GDM1 (cell line): Measurements from ENCODE around the gene C2CD4A.

ENCODE experiments used
- DNase-seq: peaks from one replicate; lab custom pipeline; 2025; lab: John Stamatoyannopoulos, UW

The C2CD4A gene

DNA sequence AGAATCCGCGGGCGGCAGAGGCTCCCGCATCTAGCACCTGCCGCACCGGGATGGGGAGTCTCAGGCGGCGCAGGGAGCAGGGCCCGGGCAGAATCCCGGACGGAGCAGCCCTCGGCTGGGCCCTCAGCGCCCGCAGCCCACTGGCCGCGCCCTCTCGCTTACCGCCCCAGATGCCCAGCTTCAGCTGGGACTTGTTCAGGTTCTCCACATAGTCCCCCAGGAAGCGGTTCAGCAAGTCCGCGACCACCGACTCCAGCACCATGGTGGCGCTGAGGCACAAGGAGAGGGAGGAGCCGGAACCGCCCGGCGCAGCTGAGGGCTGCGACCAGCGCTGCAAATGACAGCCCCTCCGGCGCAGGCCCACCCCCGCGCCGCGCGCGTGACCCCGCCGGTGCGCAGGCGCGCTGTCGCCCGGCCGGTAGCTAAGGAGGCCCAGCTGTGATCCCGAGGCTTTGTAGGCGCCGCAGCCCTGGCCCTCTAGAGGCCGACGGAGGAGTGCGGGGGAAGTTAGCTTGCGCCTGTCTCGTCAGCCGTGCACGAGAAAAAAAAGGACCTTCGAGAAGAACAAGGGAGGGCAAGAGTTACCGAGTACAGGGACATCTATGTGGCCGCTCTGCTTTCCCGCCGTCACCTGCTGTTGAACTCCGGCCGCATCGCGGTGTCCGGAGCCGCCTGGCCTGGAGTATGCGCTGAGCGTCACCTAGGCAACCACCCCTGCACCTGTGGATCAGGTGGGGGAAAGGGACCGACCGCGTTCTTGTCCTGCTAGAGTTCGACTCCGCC is 6.5 kb upstream of the C2CD4A start, which contains the start of gene VPS13C:
Gene VPS13C (minus strand): TSS at position 335 of the 783 bp plus-strand sequence. CDS start 73 bp downstream, at position 262.
- DNase-seq: peak; percentile 96

DNA sequence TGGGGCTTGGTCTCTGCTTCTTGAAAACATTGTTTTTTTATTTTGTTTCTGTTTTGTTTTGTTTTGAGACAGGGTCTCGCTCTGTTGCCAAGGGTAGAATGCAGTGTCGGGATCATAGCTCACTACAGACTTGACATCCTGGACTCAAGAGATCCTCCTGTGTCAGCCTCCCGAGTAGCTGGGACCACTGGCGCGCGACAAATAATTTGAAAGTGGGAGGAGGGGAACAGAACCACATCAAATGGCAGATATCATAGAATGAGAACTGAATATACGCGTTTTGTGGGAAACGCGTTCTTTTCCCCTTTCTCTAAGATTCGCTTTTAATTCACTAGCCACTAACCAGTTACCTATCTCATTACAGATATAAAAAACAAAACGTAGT is 5.9 kb upstream of the C2CD4A start:
- DNase-seq: no peak

DNA sequence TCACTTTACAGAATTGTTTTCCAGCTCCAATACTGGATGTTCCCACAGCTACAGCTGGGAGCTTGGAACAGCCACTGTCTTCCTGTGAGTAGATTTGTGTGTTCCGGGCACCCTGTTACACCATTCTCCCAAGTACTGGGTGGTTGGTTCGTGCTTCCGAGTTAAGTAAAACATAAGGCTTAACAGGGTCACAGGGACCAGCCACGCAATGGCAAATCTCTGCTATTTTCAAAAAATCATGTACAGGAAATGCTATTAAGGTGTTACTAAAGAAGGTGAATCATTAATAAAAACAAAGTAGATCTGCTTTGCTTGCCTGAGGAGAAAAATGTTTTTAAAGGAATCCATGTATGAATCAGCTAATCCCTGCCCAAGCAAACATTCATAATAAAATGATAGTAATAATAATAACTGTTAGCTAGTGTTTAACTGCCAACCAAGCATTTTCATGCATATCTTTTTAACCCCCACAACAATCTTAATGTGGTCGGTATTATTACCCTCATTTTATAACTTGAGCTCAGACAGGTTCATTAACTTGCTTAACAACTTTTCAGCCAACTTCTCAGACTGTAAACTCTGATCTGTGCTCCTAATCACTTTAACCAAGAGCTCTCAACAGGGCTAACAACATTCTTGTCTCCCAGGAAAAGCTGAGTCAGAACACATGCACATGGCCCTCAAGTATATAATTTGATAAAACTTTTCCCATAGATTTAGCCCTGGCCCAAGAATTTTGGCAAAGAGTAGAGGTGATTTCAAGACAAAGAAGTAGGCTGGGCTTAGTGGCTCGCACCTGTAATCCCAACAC is 2.7 kb upstream of the C2CD4A start:
- no peak for DNase-seq

DNA sequence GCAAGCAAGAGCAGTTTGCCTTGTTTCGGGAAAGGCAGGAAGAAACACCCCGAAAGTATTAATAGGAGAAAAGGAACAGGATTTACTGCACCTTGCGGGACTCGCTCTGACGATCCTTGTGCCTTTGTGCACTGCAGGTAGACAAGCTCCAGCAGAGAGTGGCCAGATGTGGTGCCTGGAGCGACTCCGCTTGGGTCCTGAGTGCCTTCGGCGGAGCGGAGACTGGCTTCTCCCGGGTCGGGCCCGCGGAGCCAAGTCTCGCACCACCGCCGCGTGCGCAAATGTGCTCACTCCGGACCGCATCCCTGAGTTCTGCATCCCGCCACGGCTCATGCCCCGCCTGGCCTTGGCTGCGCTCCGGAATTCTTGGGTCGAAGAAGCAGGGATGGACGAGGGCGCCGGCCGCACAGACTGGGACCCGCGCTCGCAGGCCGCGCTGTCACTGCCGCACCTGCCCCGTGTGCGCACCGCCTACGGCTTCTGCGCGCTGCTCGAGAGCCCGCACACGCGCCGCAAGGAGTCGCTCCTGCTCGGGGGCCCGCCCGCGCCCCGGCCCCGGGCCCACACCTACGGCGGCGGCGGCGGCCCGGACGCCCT is 769 bp downstream of the C2CD4A start:
- DNase-seq: no peak

DNA sequence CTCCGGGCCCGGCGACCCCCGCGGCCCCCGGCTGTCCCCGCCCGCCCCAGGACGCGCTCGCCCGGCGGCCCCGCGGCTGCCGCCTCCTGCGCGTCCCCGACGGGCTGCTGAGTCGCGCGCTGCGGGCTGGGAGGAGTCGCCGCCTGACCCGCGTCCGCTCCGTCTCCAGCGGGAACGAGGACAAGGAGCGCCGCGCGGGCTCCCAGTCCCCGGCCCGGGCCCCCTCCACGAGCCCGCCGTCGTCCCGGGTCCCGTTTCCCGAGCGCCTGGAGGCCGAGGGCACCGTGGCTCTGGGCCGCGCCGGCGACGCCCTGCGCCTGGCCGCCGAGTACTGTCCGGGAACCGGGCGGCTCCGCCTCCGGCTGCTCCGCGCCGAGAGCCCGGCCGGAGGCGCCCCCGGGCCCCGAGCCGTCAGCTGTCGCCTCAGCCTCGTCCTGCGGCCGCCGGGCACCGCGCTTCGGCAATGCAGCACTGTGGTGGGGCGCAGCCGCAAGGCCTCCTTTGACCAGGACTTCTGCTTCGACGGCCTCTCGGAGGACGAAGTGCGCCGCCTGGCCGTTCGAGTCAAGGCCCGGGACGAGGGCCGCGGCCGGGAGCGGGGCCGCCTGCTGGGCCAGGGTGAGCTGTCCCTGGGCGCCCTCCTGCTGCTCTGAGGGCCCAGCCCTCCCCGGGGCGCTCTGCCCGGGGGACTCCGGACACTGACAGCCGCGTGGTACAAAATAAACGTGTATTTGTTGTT is 1.5 kb downstream of the C2CD4A start:
- DNase-seq: no peak

DNA sequence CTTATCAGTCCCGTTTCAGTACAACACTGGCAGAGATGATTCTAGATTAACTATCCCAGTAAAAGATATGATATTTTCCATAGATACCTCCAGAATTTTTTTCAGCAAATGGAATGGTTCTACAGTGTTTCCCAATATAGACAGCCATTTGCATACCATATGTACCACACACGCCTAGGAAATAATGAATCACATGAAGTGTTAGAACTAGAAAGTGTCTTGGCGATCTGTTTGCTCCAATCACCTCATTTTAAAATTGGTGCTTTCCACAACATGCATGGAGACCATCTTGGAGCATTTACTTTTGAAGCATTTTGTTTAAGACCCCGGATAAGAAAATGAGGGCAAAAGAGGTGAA is 2.0 kb downstream of the C2CD4A start:
- no peak for DNase-seq

DNA sequence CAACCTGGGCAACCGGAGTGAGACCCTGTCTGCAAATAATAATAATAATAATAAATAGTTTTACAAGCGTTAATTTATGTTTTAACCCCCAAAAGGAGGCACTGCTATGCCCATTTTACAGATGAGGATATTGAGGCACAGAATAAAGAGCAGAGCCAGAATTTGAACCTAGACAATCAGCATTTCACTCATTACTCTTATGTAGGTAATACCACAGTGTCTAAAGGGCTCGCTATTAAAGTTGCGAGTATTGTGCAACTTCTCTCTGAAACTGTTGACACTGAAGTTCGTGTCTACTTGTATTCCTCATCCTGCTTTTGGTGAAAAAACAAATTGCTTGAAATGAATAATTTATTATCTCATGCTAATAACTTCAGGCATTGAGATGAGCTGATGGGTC is 2.8 kb downstream of the C2CD4A start:
- no peak for DNase-seq

DNA sequence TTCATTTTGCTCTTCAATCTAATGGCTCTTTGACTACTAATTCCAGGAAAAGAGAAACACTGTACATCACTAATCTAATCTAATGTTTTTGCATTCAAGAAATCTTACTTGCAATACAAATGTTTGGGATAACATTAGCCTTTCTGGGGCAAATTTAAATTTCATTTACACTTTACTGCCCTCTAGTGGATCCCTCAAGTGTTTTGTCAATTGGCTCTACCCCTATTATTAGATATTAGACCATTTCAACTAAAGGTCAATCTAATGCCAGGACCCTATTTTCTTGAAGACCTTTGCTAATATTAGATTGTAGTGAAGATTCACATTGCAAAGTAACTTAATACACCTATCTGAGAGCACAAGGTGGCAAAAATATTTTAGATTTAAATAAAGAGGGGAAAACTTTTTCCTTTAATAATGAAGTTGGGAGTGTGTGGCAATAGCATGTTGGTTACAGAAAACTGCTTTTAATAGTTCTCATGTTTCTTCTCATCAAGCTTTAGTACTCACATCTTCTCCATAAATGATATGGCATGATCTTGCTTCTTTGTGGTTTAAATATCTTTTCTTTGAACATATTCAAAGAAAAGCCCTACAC is 5.0 kb downstream of the C2CD4A start:
- DNase-seq: no peak

DNA sequence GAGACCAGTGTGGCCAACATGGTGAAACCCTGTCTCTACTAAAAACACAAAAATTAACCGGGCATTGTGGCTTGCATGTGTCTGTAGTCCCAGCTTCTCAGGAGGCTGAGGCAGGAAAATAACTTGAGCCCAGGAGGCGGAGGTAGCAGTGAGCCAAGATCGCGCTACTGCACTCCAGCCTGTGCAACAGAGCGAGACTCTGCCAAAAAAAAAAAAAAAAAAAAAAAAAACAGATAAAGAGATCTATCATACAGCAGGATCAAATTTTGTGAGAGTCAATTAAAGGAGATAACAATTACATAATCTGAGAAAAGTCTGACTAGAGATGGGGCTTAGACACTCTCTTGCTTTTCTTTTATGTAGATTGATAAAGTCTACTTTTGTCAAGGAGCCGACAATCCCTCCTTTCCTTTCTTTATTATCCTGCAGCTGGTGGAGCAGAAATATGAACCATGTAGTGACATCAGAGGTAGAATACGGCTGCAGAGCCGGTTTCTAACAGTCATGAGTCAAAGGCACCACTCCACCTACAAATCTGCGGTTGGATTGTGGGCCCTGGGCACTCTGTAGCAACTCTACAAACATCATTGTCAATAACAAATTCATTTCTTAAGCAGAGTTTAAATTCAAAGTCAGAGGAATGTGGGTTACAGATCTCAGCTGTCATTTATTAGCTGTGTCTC is 9.0 kb downstream of the C2CD4A start:
- no peak for DNase-seq

DNA sequence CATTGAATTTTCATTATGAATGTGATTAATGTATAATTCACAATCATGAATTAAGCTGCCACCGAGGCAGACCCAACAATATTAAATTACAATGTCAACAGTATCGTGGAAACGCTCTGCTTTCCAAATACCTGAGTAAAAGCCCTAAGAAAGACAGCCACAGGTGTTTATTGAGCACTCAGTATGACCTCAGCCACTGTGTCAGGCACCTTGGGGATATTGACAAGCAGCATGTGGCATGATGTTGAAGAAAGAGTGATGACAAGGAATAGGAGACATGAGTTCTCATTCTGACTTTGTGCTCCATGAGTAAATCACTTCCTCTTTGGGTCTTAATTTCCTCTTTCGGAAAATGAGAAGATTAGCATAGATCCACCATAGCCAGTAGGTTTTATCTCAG is 12.8 kb downstream of the C2CD4A start:
- no peak for DNase-seq

DNA sequence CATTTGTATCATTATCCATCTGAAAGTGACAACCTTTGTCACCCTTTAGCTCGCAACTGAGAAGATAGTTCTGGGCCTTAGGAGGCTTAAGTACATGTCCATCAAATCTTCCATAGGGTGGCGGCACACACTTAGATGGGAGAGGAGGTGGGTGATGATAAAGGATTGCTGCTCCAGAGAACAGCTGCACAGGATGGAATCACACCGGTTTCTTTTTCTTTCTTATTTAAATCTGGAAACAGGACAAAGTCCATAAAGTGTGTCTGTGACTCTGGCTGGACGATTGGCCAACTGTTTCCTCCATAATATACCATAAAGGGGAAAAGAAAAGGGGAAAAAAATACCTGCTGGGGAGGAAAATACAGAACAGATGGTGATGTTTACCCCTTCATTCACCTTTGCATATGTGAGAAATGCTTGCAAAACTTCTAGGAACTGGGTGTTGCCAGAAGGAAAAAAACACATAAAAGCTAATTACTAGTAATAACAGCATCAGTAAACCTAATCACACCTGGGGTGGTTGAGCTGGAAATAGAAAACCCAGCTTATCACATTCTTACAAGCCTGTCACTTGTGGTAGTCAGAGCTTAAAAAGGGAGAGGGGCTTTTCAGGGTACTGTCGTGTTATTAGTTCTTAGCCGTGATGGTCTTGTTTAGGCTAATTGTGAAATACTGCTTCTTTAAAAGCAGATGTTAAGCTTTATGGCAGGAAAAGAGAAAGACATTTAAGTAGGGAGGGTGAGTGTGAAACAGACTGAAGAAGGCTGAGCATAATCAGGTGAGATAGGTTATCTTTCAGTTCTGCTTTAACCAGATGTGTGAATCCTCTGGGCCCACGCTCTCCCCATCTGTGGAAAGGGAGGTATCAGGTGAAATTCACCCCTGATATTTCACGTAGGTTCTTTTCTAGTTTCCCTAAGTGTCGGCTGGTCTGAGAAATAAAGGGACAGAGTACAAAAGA is 16.7 kb downstream of the C2CD4A start:
- no peak for DNase-seq

DNA sequence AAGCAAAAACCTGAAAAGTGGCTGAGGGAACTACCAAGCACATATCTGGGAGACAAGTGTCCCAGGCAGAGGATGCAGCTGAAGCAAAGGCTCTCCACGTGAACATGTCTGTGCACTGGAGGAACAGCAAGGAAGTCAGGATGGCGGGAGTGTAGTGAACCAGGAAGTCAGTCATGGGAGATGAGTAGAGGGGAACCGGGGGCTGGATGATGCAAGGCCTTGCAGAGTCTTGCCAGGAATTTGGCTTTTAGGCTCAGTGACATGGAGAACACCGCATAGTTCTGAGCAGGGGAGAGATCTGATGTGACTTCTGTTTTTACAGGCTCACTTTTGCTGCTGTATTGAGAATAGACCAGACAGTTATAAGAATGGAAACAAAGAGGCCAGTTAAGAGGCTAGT is 19.0 kb downstream of the C2CD4A start:
- DNase-seq: no peak

DNA sequence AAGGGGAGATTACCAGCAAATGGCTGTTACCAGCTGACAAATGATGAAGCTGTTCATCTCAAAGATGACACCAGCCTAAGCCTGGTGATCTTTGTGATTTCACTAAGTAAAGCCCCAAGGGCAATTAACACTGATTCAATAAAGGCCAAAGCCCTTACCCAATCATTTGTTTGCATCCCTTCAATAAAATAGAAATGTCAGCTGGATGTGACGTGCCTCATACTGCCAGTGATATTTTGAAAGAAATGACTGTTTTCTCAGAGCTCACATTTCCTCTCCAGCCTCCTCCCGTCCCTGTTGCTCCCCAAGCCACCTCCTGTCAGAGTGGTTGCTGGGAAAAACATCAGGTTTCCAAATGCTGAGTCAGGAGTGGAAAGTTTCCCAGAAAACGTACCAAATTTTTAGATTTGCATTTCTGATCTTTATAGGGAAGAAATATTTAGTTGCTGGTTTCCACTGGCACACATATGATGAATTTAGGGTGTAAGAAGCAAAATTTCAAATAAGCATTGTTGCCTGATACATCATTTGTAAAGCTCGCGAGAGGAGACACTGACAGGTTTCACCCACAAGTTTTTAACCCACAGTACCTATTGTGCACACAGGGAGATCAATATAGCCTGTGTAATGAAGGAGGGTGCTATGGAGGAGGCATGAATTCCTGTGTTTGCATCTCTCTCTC is 21.0 kb downstream of the C2CD4A start:
- DNase-seq: no peak

DNA sequence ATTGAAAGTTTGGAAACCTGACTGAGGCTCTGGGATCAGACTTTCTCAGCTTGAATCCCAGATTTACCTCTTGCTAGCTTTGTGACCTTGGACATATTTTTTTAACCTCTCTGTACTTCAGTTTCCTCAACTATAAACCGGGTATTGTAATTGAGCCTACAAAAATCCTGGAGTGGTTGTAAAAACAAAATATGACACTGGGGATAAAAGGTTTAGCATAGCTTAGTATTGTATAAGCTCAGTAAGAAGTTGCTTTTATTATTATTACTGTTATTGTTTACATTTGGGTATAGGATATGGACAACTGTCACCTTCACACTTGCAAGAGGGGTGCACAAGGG is 21.5 kb downstream of the C2CD4A start:
- DNase-seq: no peak

DNA sequence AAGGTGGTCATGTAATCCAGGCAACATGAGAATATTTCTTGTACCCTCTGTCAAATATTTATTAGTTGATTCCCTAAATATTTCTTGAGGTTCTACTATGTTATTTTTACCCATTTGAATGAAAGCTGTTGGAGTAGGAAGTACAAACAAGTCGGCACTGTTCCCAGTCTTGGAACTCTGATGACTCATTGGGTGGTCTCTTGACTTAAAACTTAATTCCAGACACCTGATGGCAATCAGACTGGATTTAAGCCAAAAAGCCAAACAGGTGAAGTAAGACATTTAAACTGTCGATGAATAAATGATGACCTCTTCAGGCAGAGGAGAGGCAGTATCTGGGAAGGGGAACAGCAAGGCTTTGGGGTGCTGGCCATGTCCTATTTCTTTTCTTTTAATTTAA is 22.8 kb downstream of the C2CD4A start:
- no peak for DNase-seq

DNA sequence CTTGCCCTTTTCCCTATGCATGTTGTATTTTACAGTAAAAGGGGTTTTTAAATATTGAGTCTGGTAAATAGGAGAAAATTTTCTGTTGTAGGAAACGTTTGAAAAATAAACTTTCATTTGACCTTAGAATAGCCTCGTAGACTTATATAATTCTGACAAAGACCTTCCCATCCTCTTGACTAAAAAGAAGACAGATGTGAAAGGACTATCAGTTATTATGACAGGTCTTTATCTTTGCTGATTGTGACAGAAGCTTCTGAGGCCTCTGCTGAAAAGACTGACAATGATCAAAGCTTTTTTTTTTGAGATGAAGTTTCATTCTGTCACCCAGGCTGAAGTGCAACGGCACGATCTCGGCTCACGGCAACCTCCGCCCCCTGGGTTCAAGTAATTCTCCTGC is 24.2 kb downstream of the C2CD4A start:
- no peak for DNase-seq

DNA sequence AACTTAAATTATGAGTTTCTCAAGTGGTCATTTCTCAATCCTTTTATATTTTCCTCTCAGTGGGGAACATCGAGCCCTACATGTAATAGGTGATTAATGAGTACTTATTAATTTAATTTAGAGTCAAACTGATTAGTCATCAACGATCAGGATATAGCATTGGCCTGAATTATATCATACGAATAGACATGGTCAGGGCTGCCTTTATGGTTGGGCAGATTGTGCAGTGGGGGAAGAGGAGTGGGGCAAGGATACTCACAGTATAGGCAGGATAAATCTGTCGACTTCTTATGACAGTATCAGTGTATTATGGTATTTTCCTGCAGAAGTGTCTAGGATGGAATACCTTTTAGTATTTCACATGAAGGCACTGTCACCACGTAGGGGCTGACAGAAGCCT is 27.0 kb downstream of the C2CD4A start:
- DNase-seq: no peak

DNA sequence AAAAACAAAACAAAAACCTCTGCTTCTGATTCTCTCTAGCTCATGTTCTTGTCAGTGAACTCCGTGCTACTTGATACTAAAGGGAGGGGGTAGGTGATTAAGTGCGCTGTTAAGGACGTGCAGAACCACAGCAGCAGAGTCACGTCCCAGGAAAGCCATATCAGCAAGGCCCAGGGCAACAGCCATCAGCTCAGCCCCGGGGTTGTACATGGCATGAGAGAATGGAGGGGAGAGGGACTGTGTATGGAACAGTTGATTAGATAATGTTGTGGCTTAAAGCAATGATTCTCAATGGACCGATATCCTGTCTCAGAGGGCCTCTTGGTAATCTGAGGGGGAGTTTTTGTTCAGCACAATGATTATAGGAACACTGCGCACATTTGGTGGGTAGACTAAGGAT is 27.6 kb downstream of the C2CD4A start:
- no peak for DNase-seq

DNA sequence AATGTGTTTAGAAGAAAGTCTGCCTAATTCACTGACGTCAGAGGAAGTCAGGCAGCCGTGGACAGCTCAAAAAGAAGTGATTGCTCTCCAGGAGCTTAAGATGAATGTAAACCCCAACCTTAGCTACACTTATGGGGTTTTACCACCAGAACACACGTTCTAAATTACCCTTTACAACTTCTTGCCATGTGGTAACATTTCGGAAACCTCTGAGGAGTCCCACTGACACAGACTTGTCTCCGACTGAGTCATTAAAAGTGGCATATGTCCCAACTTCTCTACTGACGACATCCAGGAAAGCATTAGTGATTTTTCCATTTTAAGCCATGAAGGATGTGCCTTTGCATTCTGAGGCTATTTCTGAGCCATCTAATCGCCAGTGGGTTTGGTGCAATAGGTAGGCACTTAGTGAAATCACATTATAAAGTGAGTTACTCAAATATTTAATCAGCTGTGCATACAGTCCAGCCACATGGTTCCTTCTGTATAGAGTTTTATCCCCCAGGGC is 32.4 kb downstream of the C2CD4A start:
- no peak for DNase-seq

DNA sequence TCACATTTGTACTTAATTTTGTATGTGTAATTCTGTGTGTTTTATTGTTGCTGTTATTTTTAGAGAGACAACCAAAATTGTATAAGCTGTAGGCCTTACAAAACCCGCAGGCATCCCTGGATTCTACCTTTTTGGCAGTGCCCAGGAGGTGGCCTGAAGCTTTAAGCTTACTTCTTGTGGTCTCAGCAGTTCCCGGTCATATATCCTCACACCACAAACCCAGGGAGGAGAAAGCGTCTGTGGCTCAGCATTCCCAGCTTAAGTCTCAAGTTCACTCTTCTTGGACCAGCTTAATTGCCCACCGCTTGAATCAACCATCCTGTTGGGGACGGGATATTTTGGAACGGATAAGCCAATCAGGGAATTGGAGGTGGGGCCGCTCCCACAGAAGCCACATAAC is 36.7 kb downstream of the C2CD4A start:
- DNase-seq: no peak
